HEK293 (cell line): ENCODE results near the gene SSBP2.

Source experiments
- CTCF ChIA-PET: fragments of 350-600 bp; formaldehyde crosslinking; extraction: SDS; loops from one replicate; lab custom pipeline; 2021; ENCODE audit warnings: antibody characterized with exemption; lab: Yijun Ruan, JAX
- POLR2A ChIA-PET: fragments of 300-600 bp; formaldehyde crosslinking; extraction: SDS; loops from one replicate; lab custom pipeline; 2020; ENCODE audit warnings: antibody characterized with exemption, inconsistent platforms; lab: Yijun Ruan, JAX
- H3K27ac ChIP-seq: fragments of 200-500 bp; sonication (Bioruptor generic); 2 replicates; pipeline ENCODE4 v1.5.1; 2014; ENCODE audit warnings: low read depth, low read length, control low read depth, inconsistent platforms; ENCODE audit errors: extremely low read depth
- H3K36me3 ChIP-seq, 2 experiments: fragments of 200-500 bp in 1 of 2; sonication (Bioruptor generic) in 1 of 2; 1 replicate in 1 of 2; 2 replicates in 1 of 2; pipeline ENCODE4 v1.5.1; 2014 to 2017; ENCODE audit warnings: inconsistent platforms in 2 of 2, low read length in 2 of 2; ENCODE audit not compliant: control insufficient read depth in 2 of 2, insufficient read depth in 1 of 2
- H3K4me1 ChIP-seq: fragments of 200-500 bp; sonication (Bioruptor generic); 2 replicates; pipeline ENCODE4 v1.5.1; 2014; ENCODE audit warnings: mild to moderate bottlenecking, low read length, inconsistent platforms; ENCODE audit not compliant: control insufficient read depth, insufficient read depth
- H3K4me3 ChIP-seq: 2 replicates; pipeline ENCODE4 v1.5.1; 2011; ENCODE audit warnings: low read depth, mild to moderate bottlenecking, control low read depth, low read length, moderate library complexity
- H3K9me3 ChIP-seq: fragments of 200-500 bp; sonication (Bioruptor generic); 2 replicates; pipeline ENCODE4 v1.5.1; 2014; ENCODE audit warnings: low read depth, low read length, inconsistent platforms; ENCODE audit not compliant: control insufficient read depth, insufficient read depth
- BCL11B ChIP-seq: fragments of 450-650 bp; formaldehyde crosslinking; IDR thresholded peaks from 2 replicates; pipeline ENCODE4 v1.5.1; 2016; ENCODE audit warnings: low read depth, missing biosample characterization, missing genetic modification characterization
- IKZF3 ChIP-seq: fragments of 450-650 bp; IDR thresholded peaks from 2 replicates; pipeline ENCODE4 v1.5.0; 2018; ENCODE audit warnings: missing biosample characterization, mild to moderate bottlenecking, missing genetic modification characterization, moderate library complexity
- SCRT1 ChIP-seq: fragments of 450-650 bp; formaldehyde crosslinking; IDR thresholded peaks from 2 replicates; pipeline ENCODE4 v1.5.1; 2016; ENCODE audit warnings: missing biosample characterization, missing genetic modification characterization, borderline replicate concordance
- SP7 ChIP-seq: fragments of 450-650 bp; formaldehyde crosslinking; IDR thresholded peaks from 2 replicates; pipeline ENCODE4 v1.5.1; 2016; ENCODE audit warnings: missing biosample characterization, missing genetic modification characterization
- ZNF112 ChIP-seq: fragments of 450-650 bp; formaldehyde crosslinking; IDR thresholded peaks from 2 replicates; pipeline ENCODE4 v1.5.0; 2017; ENCODE audit warnings: missing biosample characterization, missing genetic modification characterization
- ZNF138 ChIP-seq: fragments of 450-650 bp; formaldehyde crosslinking; IDR thresholded peaks from 2 replicates; pipeline ENCODE4 v1.5.1; 2016; ENCODE audit warnings: missing biosample characterization, missing genetic modification characterization, borderline replicate concordance
- ZNF146 ChIP-seq: fragments of 450-650 bp; formaldehyde crosslinking; IDR thresholded peaks from 2 replicates; pipeline ENCODE4 v1.5.1; 2016; ENCODE audit warnings: missing biosample characterization, missing genetic modification characterization
- ZNF16 ChIP-seq: fragments of 450-650 bp; formaldehyde crosslinking; IDR thresholded peaks from 2 replicates; pipeline ENCODE4 v1.5.1; 2016; ENCODE audit warnings: low read depth, missing biosample characterization, missing genetic modification characterization
- ZNF184 ChIP-seq: fragments of 450-650 bp; IDR thresholded peaks from 2 replicates; pipeline ENCODE4 v1.5.1; 2018; ENCODE audit warnings: missing biosample characterization, mild to moderate bottlenecking, missing genetic modification characterization
- ZNF19 ChIP-seq: fragments of 450-650 bp; formaldehyde crosslinking; IDR thresholded peaks from 2 replicates; pipeline ENCODE4; 2016; ENCODE audit warnings: missing biosample characterization, missing genetic modification characterization, low read depth
- ZNF223 ChIP-seq: fragments of 450-650 bp; formaldehyde crosslinking; IDR thresholded peaks from 2 replicates; pipeline ENCODE4 v1.5.1; 2016; ENCODE audit warnings: missing biosample characterization, missing genetic modification characterization
- ZNF302 ChIP-seq: fragments of 450-650 bp; formaldehyde crosslinking; IDR thresholded peaks from 2 replicates; pipeline ENCODE4 v1.5.1; 2016; ENCODE audit warnings: missing biosample characterization, missing genetic modification characterization, low read depth
- ZNF341 ChIP-seq: fragments of 450-650 bp; formaldehyde crosslinking; IDR thresholded peaks from 2 replicates; pipeline ENCODE4; 2016; ENCODE audit warnings: low read depth, missing biosample characterization, missing genetic modification characterization
- ZNF514 ChIP-seq: fragments of 450-650 bp; formaldehyde crosslinking; IDR thresholded peaks from 2 replicates; pipeline ENCODE4 v1.5.1; 2016; ENCODE audit warnings: missing biosample characterization, missing genetic modification characterization
- ZNF529 ChIP-seq: fragments of 450-650 bp; formaldehyde crosslinking; IDR thresholded peaks from 2 replicates; pipeline ENCODE4 v1.5.1; 2017; ENCODE audit warnings: missing genetic modification characterization, missing biosample characterization; ENCODE audit not compliant: insufficient replicate concordance
- ZNF664 ChIP-seq: fragments of 450-650 bp; formaldehyde crosslinking; IDR thresholded peaks from 2 replicates; pipeline ENCODE4 v1.5.1; 2016; ENCODE audit warnings: missing biosample characterization, missing genetic modification characterization
- ZNF701 ChIP-seq: fragments of 450-650 bp; formaldehyde crosslinking; IDR thresholded peaks from 2 replicates; pipeline ENCODE4 v1.5.1; 2016; ENCODE audit warnings: missing biosample characterization, missing genetic modification characterization
- ZNF777 ChIP-seq: fragments of 450-650 bp; formaldehyde crosslinking; IDR thresholded peaks from 2 replicates; pipeline ENCODE4 v1.5.1; 2017; ENCODE audit warnings: missing biosample characterization, missing genetic modification characterization, borderline replicate concordance
- ZXDB ChIP-seq: fragments of 450-650 bp; formaldehyde crosslinking; IDR thresholded peaks from 2 replicates; pipeline ENCODE4 v1.5.1; 2016; ENCODE audit warnings: missing biosample characterization, missing genetic modification characterization
- TF ChIP-seq, protein P1 (sequence below): fragments of 450-650 bp; formaldehyde crosslinking; IDR thresholded peaks from 2 replicates; pipeline ENCODE4 v1.5.1; 2016; ENCODE audit warnings: missing biosample characterization, missing genetic modification characterization
- TF ChIP-seq, protein P2 (sequence below): fragments of 450-650 bp; formaldehyde crosslinking; IDR thresholded peaks from 2 replicates; pipeline ENCODE4 v1.5.1; 2017; ENCODE audit warnings: missing biosample characterization, missing genetic modification characterization
- TF ChIP-seq, protein P3 (sequence below): fragments of 450-650 bp; formaldehyde crosslinking; IDR thresholded peaks from 2 replicates; pipeline ENCODE4 v1.5.1; 2016; ENCODE audit warnings: missing biosample characterization, missing genetic modification characterization
- TF ChIP-seq, protein P4 (sequence below): fragments of 450-650 bp; formaldehyde crosslinking; IDR thresholded peaks from 2 replicates; pipeline ENCODE4 v1.5.1; 2016; ENCODE audit warnings: missing biosample characterization, missing genetic modification characterization

SSBP2 gene

DNA sequence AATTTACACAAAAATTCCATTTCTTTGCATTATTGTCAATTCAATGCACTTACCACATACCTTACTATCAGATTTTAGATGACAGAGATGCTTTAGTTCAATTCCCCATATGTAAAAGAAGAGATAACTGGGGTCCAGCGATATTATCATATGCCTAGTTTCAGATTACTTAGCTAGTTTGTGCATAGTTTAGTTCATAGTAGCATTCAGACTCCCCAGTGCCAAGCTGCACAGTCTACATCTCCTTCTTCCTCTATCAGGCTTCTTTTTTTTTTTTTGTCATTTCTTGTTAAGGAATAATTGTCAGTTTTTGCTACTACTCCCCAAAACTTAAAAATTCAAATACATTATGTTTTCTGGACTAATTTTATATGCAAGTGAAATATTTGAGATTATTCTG lies 175.0 kb downstream of the SSBP2 start:
- H3K9me3 ChIP-seq = no peaks in the 10 kb centered on the region
- no peaks in the 10 kb centered on the region for H3K36me3 ChIP-seq
- ChIA-PET CTCF (interaction anchor here (0.6 kb wide), 1 partner anchor 281 kb away, joined by 3 read pairs; no protein-coding TSS in a partner anchor), POLR2A (no interaction called here)
- H3K4me1 ChIP-seq = peaks cover 4% of the 10 kb centered on the region; the same call in 1 of the 2 replicates
- TF ChIP-seq ZNF341 (no peak), ZNF529 (tag by site-specific recombination) (no peak)
- TF ChIP-seq, protein P1, sequence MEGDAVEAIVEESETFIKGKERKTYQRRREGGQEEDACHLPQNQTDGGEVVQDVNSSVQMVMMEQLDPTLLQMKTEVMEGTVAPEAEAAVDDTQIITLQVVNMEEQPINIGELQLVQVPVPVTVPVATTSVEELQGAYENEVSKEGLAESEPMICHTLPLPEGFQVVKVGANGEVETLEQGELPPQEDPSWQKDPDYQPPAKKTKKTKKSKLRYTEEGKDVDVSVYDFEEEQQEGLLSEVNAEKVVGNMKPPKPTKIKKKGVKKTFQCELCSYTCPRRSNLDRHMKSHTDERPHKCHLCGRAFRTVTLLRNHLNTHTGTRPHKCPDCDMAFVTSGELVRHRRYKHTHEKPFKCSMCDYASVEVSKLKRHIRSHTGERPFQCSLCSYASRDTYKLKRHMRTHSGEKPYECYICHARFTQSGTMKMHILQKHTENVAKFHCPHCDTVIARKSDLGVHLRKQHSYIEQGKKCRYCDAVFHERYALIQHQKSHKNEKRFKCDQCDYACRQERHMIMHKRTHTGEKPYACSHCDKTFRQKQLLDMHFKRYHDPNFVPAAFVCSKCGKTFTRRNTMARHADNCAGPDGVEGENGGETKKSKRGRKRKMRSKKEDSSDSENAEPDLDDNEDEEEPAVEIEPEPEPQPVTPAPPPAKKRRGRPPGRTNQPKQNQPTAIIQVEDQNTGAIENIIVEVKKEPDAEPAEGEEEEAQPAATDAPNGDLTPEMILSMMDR = no peak
- TF ChIP-seq, protein P2, sequence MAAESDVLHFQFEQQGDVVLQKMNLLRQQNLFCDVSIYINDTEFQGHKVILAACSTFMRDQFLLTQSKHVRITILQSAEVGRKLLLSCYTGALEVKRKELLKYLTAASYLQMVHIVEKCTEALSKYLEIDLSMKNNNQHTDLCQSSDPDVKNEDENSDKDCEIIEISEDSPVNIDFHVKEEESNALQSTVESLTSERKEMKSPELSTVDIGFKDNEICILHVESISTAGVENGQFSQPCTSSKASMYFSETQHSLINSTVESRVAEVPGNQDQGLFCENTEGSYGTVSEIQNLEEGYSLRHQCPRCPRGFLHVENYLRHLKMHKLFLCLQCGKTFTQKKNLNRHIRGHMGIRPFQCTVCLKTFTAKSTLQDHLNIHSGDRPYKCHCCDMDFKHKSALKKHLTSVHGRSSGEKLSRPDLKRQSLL (tag by site-specific recombination) = no peak
- no peak overlapping the region for H3K4me3 ChIP-seq
- H3K27ac ChIP-seq = no peak overlapping the region

DNA sequence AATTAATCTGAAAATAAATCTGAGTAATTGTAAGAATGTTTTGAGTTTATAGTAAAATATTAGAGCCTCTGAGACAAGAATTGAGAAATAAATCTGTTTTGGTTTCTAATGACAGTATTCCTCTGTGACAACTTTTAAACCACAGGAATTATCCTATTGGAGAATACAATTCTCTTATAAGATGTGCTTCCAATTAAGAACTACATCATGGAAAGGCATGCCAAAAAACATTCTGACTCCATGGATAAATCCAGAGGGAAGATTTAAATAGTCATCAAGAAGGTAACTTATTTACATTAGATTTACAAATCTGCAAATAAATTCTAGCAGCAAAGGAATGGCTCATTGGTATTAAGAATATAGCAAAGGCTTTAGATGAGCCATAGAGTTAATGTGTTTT lies 178.7 kb downstream of the SSBP2 start:
- TF ChIP-seq ZNF514 (tag by site-specific recombination) = no peak
- no peak for TF ChIP-seq ZNF701
- TF ChIP-seq ZNF16 = no peak
- TF ChIP-seq ZNF777 = no peak
- no peak for TF ChIP-seq ZNF146 (tag by site-specific recombination)
- TF ChIP-seq ZNF223 = no peak
- TF ChIP-seq ZNF112 (tag by site-specific recombination) = no peak
- no peak for TF ChIP-seq BCL11B (tag by site-specific recombination)
- TF ChIP-seq ZNF19 (tag by site-specific recombination) = no peak
- TF ChIP-seq IKZF3 (tag by site-specific recombination) = no peak
- TF ChIP-seq ZNF302 (tag by site-specific recombination) = no peak
- POLR2A ChIA-PET = no interaction called here
- Histone ChIP-seq H3K27ac (no peak overlapping the region), H3K36me3 (no peaks in the 10 kb centered on the region; a peak in 1 of 3 replicates), H3K4me3 (no peak overlapping the region), H3K4me1 (no peaks in the 10 kb centered on the region), H3K9me3 (no peaks in the 10 kb centered on the region)
- CTCF ChIA-PET = no interaction called here

DNA sequence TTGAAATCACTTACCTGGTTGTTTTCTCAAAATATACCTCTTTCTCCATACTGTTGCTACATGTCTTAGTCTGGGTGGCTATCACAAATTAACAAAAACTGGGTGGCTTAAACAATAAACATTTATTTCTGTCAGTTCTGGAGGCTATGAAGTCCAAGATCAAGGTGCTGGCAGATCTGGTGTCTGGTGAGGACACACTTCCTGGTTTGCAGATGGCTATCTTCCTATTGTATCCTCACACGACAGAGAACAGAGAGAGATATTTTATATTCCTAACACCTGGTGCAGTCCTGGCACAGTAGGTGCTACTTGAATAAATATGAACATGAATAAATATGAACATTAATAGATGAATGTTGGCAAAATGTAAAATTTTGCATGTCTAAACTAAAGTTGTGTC lies 192.7 kb downstream of the SSBP2 start:
- Histone ChIP-seq H3K27ac (no peak overlapping the region), H3K9me3 (no peaks in the 10 kb centered on the region), H3K4me1 (peaks cover 5% of the 10 kb centered on the region; the same call in 1 of the 2 replicates), H3K36me3 (no peaks in the 10 kb centered on the region), H3K4me3 (no peak overlapping the region)
- POLR2A ChIA-PET = no interaction called here
- CTCF ChIA-PET = no interaction called here
- TF ChIP-seq ZNF138 (tag by site-specific recombination) (no peak), ZNF664 (tag by site-specific recombination) (no peak), SCRT1 (tag by site-specific recombination) (no peak), ZXDB (tag by site-specific recombination) (no peak), ZNF184 (tag by site-specific recombination) (no peak), SP7 (no peak)
- TF ChIP-seq, protein P3, sequence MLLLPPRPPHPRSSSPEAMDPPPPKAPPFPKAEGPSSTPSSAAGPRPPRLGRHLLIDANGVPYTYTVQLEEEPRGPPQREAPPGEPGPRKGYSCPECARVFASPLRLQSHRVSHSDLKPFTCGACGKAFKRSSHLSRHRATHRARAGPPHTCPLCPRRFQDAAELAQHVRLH = no peak
- TF ChIP-seq, protein P1 = no peak
- TF ChIP-seq, protein P4, sequence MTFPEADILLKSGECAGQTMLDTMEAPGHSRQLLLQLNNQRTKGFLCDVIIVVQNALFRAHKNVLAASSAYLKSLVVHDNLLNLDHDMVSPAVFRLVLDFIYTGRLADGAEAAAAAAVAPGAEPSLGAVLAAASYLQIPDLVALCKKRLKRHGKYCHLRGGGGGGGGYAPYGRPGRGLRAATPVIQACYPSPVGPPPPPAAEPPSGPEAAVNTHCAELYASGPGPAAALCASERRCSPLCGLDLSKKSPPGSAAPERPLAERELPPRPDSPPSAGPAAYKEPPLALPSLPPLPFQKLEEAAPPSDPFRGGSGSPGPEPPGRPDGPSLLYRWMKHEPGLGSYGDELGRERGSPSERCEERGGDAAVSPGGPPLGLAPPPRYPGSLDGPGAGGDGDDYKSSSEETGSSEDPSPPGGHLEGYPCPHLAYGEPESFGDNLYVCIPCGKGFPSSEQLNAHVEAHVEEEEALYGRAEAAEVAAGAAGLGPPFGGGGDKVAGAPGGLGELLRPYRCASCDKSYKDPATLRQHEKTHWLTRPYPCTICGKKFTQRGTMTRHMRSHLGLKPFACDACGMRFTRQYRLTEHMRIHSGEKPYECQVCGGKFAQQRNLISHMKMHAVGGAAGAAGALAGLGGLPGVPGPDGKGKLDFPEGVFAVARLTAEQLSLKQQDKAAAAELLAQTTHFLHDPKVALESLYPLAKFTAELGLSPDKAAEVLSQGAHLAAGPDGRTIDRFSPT = no peak
